GM19452 (cell line): Measurements from ENCODE around the gene BRD3.

Experiments
- ATAC-seq: cut with Tn5 transposase; IDR thresholded peaks from one replicate; pipeline ENCODE4 v1.9.1; 2021; ENCODE audit not compliant: unreplicated experiment

BRD3 gene

DNA sequence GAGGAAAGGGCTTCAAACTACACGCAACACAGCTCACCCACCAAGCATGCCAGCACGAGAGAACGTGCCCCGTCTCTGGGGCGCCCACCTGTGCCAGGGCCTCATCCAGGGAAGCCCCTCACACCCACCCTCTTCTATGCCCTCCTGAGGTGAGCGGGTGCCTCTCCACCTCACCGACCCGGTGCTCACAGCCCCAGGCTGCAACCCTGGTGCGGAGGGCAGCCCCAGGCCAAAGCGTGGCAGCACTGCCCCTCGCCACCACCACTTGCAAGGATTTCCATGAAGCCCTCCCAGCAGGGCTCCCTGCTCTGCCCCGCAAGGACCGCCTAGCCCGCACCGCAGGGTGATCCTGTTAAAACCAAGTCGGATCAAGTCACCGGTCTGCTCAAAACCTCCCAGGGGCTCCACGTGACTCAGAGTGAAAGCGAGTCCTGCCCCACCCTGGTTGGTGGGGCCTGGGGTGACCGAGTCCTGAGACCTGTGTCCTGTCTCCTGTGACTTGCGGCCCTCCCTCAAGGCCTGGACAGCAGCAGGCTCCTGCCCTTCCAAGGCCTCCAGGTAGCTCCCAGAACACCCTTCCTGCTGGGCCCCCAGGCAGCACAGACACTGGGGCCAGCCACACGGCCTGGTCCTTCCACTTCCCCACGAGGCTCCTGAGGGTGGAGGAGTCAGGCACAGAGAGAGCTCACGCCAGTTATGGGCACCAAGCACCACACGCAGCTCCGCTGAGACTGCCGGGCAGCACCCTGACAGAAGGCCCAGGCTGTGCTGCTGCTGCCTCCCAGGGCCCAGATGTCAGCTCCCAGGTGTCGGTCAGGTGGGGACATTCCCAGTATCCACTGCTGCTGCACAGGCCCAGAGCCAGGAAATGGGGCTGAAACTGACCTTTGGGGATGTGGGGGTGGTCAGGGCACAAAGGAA lies 12.7 kb downstream of the BRD3 start:
- no peak for ATAC-seq

DNA sequence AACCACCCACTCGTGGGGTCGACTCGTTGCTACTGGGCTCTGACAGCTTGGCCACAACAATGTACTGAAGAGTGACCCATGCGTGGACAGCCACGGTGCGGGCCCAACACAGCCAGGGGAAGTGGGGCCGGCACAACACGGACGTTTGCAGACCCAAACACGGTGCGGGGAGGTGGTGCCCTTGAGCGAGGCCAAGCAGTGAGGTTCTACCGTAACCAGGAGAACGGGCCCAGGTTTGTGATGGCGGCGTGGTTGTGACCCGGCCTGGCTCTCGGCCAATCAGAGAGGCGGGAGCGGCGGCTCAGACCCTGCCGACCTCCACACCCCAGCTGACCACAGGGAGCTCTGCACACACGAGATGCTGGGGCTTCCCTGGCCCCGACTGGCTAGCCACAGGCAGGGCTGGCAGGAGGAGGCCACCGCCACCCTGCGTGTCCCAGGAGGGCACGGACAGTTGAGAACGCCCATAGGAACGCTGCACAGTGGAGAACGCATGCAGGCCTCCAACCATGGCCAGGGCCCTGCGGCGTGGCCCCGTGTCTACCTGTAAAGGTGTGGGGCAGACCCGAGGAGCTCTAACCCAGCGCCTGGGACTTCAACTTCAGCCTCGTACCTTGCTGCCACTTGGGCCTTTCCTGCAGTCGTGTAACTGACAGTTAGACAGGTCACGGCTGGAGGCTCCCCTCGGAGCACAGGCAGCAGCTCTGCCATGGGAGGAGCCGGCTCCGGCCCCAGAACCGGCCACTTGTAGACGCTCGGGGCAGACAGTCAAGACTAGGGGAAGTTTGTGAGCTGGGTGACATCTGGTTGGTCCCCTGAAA lies 13.7 kb downstream of the BRD3 start:
- ATAC-seq = no peak

DNA sequence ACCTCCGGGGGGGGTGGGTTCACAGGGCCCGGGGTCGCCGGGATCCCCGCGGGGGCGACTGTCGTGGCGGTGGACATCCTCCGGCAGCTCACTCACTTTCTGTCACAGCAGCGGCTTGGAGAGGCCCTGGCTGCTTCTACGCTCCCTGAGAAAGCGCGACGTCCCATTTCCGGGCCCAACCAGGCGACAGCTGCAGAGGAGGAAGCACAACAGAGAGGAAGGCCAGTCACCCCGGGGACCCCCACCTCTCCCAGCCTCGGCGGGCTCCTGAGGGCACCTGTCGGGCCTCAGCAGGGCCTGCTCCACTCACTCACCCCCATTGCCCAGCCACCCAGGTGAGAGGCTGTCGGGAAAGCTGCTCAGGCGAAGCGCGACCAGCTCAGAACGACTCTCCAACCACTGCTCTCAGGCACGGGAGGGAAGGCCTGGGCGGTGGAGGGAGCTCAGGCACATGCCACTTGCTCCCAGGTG lies 14.4 kb downstream of the BRD3 start:
- no peak for ATAC-seq

GRCh38 chr9:134052941-134053340 lies 14.9 kb downstream of the BRD3 start:
- ATAC-seq = no peak

GRCh38 chr9:134052491-134052890 lies 15.3 kb downstream of the BRD3 start:
- no peak for ATAC-seq

DNA sequence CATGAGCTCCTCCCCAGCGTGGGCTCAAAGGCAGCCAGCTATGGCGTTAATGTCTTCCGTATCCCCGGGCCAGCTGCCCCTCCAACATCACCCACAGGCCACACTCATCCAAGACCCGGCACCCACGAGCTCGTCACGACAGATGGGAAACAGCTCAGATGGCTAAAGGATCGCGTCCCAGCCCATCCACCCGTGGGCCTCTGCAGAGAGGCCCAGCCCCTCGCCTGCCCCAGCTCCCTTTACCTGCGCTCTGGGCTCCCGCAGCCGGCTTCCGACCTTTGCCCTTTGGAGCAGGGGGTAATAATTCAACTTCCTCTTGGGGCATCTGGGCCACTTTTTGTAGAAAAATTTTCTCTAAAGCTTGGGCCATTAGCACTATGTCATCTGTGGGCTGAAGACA lies 16.5 kb downstream of the BRD3 start:
- no peak for ATAC-seq

GRCh38 chr9:134050726-134051125 lies 17.1 kb downstream of the BRD3 start:
- ATAC-seq = no peak

DNA sequence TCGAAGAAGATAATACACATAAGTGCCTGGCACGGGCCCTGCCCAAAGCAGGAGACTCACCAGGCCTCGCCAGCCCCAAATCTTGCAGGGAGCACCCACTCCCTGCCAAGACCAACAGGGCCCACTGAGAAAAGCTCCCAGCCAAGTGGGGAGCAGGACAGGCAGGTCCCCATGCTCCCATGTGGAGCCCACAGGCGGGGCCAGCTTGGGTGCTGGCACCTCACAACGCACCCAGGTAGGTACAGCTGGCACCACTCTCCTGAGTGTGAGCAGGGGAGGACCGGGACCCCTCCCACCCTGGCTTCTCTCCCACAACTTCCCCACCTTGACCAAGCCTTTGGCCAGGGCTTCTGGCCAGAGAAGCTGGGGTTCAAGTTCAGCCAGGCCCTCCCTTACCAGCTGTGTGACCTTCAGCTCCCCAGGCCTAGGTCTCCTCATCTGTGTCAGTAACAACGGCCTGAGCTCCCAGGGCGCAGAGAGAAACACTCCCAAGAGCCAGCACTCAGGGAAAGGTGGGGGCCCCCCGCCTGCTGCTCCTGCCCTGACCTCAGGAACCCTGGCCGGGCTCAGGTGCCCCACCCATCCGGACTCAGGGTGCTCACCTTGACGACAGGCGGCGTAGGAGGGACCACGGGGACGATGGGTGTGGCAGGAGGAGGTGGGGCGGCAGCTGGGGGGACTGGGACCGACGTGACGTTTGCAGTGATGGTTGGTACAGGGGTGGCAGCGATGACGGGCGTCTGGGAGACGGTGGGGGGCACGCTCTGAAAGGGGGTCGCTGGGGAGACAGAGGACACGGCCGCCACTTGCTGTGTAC lies 17.8 kb downstream of the BRD3 start:
- ATAC-seq = no peak

- no peak for ATAC-seq
Observed at GRCh38 chr9:134049236-134049635, 18.6 kb downstream of the BRD3 start.

DNA sequence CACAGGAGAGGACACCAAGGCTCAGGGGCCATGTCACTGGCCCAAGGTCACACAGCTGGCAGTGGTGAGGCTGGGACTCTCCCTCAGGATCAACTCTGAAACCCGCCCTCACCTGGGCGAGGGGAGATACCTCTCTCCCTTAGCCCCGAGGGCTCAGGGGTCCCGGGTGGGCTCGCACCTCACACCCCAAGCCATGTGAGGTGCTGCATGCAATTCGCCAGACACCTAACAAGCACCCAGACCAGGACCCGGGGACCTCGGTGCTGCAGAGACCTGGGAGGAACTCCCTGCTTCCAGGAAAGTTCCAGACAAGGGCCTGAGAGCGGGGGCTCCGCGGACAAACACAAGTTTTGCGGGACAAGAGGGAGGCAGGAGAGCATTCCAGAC lies 19.3 kb downstream of the BRD3 start:
- ATAC-seq = no peak

DNA sequence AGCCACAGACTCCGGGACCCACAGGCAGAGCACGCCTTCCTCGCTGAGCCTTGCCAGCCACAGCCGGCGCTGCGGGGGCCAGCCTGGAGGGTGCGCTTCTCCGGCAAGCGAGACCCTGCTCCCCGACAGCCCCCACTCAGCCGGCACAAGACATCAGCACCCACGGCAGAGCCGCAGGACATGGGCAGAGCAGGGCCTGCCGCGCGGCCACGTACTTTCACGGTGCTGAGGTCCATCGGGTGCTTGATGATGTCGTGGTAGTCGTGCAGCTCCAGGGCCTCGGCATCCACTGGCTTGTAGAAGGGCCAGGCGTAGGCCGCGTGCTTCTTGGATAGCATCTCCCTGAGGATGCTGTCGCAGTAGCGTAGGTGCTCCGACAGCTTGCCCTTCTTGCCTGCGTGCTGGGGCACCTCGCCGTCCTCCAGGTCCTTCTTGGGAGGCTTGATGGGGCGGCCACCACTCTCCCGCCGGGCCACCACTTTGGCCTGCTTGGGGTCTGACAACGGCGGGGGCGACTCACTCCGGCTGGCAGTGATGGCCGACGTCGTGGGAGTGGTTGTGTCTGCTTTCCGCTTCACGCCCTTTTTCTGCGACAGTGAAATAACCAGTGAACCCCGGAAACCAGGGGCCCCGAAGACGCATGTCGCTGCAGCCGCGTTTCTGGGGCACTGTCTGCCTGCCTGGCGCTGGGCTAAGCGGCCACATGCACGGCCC lies 19.8 kb downstream of the BRD3 start:
- no peak for ATAC-seq

GRCh38 chr9:134046894-134047681 lies 20.7 kb downstream of the BRD3 start:
- ATAC-seq = no peak

GRCh38 chr9:134045841-134046544 lies 21.8 kb downstream of the BRD3 start:
- no peak for ATAC-seq

GRCh38 chr9:134044944-134045343 lies 22.9 kb downstream of the BRD3 start:
- no peak for ATAC-seq

DNA sequence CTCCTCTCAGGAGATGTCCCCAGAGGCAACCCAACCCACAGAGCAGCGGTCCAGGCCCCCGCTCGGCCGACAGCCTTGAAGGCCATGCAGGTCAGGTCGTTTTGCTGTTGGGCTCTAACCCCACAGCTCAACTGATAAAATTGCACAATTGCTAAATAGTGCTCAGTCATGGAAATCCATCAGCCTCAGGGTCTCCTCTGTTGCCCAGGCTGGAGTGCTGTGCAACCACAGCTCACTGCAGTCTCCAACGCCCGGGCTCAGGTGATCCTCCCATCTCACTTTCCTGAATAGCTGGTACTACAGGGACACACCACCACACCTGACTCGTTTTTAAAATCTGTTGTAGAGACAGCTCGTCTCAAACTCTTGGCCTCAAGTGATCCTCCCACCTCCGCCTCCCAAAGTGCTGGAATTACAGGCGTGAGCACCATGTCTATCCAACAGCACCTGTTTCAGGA lies 24.3 kb downstream of the BRD3 start:
- no peak for ATAC-seq

DNA sequence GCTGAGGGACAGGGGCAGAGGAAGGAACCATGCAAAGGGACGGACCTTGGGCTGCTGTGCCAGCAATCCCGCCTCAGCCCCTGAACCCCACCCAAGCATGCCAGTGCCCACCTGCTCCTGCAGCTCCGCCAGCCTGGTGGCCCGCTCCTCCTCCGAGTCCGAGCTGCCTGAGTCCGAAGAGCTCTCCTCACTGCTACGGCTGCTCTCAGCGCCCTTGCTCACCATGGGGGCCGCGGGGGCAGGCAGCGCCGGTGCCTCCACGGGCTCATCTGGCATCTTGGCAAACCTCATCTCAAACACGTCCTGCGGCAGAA lies 26.2 kb downstream of the BRD3 start:
- no peak for ATAC-seq

DNA sequence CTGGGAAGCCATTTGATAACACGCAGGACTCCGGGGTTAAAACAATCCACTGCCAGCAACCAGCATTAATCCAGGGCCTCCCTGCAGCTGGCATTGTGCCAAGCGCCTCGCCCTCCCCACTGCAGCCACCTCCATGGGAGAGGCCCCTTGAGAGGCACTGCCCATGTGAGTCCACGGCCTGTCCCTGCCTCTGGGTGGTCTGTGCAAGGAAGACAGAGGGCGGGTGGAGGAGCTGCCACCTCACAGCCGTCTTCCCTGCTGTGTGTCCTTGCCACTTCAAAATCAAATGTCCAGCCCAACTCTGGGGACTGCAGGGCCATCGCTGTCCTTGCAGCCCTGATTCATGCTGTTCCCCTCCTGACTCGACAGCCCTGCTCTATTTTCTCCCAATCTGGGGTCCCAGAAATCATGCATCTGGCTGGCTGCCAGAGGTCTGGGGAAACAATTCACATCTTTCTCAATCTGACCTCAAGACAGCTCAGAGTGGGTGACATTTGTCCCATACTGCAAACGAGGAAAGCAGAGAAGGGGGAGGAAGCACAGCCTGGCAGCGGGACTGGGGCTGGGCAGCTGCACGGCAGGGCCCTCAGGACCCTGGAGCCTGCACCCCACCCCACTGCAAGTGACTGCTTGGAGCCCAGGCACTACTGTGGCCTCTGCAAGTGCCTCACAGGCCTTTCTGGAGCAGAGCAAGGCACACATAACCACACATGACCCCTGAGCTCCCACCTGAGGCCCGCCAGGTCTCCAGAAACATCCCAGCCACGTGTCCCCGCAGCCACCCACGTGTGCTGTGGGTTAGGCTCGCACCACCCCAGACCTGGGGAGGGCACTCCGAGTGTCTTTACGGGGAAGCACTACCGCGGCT lies 26.8 kb downstream of the BRD3 start:
- ATAC-seq = no peak

- no peak for ATAC-seq
Observed at GRCh38 chr9:134040176-134040565, 27.7 kb downstream of the BRD3 start.
